HG03108 (cell line): ENCODE results near the gene CAMKK1.

Experiments used
- ATAC-seq: cut with Tn5 transposase; IDR thresholded peaks from one replicate; pipeline ENCODE4 v1.9.1; 2021; ENCODE audit warnings: moderate library complexity; ENCODE audit not compliant: unreplicated experiment

Gene CAMKK1

GRCh38 chr17:3815122-3815521, 77.7 kb downstream of the CAMKK1 start:
- ATAC-seq = no peak

- ATAC-seq = no peak
Observed at GRCh38 chr17:3814361-3814760, 78.5 kb downstream of the CAMKK1 start.

- ATAC-seq = no peak
Observed at GRCh38 chr17:3813171-3813570, 79.7 kb downstream of the CAMKK1 start.

- no peak for ATAC-seq
Observed at GRCh38 chr17:3812771-3813170, 80.1 kb downstream of the CAMKK1 start.

GRCh38 chr17:3812284-3812683, 80.6 kb downstream of the CAMKK1 start:
- ATAC-seq = no peak
